Stimulated activated CD4-positive, alpha-beta T cell treated with anti-CD3 and anti-CD28 coated beads, Interleukin-1b, Interleukin-23, amount 100 ng/mL, for 4 hours (primary cell): ENCODE data around the gene POLR2J3.
"Not testable (repeated sequence)": the region's sequence is repeated elsewhere in the genome, so short reads cannot be mapped to it uniquely, and the experiment has no call there.

Experiments used
- DNase-seq, 2 donors: peaks; one replicate each; pipeline ENCODE4 v3.0.0-alpha.2; 2020; ENCODE audit warnings: low read depth in 2 of 2

Gene POLR2J3

DNA sequence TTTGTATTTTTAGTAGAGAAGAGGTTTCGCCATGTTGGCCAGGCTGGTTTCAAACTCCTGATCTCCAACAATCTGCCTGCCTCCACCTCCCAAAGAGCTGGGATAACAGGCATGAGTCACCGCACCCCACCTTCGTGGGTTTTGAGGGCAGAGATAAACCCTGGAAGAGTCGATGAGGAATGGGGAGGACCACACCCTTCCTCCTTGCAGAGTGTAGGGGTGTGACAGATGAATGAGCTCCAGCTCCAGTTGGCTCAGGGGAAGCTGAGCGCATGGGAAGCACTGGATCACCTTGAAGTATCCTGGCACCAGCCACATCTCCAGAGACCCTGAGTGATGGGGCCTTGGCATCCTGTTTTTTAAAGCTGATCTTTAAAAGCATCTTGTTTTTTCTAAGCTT is 11.1 kb upstream of the POLR2J3 start:
- not testable (repeated sequence) for DNase-seq

DNA sequence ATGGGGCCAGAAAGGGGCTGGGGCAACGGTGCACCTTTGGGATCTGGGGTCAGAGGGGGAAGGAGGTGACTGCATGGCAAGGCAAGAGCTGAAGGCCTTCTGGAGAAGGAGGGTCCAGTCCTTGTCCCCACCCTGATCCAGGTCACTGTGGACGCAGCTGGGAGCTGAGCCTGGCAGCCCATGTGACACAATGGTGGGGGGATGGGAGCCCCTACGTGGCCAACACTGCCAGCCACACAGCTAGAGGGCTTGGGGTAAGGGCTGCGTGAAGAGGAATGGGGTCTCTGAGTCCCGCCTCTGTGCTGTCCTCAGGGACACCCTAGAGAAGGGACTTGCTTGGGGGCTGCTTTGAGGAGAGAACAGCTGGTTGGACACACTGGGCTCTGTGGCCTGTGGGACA is 9.3 kb upstream of the POLR2J3 start:
- not testable (repeated sequence) for DNase-seq

DNA sequence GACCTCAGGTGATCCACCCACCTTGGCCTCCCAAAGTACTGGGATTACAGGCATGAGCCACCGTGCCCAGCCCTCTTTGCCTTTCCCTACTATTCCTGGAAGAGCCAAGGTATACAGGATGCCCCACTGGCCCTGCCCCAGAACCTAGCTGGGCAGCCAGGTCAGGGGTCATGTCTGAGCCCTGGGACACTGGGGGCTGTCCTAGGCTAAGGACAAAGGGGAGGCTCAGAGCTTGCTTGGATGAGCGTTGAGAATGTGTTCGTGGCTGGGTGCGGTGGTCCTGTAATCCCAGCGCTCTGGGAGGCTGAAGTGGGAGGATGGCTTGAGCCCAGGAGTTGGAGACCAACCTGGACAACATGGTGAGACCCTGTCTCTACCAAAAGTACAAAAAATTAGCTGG is 6.1 kb upstream of the POLR2J3 start:
- not testable (repeated sequence) for DNase-seq

DNA sequence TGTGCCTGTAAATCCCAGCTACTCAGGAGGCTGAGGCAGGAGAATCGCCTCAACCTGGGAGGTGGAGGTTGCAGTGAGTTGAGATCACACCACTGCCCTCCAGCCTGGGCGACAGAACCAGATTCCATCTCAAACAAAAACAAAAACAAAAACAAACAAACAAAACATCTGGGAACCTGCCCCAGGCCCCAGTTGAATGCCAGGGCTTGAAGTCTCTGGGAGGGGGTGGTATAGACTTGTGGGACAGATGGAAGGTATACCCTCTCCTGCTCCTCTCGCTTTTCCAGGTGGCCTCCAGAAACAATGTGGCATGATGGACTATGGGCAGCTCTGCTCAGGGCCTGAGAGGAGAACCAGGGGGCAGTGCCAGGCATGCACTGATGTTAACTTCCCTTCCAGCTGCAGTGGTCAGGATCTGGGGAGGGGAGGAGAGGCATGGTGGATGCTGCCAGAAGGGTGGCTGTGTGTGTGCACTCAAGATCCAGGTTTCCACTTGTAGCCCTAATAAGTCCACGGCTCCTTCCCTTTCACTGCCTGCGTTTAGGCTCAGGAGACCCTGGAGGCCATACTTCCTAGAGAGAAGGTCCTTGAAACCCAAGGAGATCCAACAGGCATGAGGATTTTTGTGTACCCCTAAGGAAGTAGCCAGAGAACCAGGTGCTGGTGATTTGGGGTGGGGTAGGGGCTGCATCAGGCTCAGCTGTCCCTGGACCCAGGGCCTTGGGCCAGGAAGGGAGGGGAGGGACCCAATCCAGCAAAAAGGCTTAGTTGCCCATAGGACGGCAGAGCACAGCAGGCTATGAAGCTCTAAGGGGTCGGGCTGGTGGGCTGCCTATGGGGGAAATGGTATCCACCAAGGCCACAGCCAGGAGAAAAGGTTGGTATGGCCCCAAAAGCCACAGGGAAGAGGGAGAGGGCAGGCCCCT is 5.2 kb upstream of the POLR2J3 start:
- DNase-seq, result not testable (repeated sequence)

DNA sequence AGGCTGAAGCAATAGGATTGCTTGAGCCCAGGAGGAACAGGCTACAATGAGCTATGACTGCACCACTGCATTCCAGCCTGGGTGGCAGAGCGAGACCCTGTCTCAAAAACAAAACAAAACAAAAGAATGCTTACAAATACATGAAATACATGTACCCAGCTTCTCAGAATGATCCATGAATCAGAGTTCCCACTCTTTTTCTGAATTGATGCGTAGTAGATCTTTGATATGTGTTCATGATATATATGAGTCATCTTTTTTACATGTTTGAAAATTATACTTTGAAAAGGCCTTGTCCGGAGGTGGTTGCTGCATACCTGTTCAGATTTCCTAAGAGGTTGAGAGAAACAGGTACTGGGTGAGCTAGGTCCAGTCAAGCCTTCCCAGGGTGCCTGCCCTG is 4.0 kb upstream of the POLR2J3 start:
- not testable (repeated sequence) for DNase-seq

DNA sequence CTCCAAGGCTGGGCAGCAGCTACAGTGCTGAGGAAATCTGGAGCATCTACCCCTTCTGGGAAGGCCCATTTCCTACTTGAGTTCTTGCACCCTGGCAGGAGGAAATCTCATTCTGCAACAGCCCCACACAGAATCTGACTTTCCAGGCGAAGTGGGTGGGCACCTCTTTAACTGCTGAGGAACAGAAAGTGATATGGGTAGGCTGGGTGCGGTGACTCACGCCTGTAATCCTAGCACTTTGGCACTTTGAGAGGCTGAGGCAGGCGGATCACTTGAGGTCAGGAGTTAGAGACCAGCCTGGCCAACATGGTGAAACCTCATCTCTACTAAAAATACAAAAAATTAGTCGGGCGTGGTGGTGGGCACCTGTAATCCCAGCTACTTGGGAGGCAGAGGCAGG is 2.2 kb upstream of the POLR2J3 start:
- DNase-seq, result not testable (repeated sequence)

DNA sequence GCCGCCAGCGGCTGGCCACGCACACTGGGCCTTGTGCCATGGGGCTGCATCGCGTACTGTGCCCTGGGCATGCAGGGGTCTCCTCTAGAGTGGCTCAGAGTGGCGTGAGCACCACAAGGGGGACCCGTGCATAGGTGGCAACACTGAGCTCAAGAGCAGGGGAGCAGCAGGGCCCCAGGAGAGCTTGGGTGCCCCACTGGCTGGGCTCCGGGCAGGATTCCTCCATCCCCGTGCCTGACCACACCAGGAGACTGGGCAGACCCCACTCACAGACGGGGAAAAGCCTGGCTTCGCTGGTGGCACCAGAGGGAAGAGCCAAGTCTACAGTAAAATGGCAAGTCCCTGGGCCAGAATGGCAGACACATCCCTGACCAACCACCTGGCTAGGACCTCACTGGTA is 3.8 kb downstream of the POLR2J3 start:
- DNase-seq, result not testable (repeated sequence)

DNA sequence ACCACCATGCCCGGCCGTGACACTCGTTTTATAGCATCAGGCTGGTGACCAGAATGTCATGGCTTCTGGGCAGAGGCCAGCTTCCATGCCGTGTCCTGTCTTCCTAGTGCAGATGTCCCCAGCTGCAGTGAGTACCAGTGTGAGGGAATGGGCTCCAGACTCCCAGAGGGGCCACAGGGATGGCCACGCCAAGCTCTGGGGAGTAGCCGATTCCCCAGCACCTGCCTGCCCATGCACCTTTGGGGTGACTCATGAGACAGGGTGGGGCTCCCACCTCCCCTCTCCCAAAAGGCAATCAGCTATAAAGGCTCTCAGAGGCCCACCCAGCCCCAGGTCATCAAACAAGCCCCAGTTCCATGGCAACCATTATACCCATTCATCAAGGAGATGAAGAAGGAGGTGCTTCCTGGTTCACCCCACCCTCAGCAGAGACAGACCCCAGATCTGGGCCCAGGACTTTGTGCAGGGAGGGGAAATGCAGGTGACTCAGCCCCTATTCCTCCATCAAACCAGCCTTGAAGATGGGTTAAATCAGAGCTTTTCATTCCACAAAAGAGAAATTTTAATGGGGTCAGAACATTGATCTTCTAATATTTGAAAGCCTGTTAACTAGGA is 21.5 kb downstream of the POLR2J3 start, which contains the start of gene SPDYE2:
SPDYE2 (plus strand) TSS at position 419 of the 615 bp plus-strand sequence. CDS start 2,030 bp downstream, outside the sequence.
- not testable (repeated sequence) for DNase-seq

DNA sequence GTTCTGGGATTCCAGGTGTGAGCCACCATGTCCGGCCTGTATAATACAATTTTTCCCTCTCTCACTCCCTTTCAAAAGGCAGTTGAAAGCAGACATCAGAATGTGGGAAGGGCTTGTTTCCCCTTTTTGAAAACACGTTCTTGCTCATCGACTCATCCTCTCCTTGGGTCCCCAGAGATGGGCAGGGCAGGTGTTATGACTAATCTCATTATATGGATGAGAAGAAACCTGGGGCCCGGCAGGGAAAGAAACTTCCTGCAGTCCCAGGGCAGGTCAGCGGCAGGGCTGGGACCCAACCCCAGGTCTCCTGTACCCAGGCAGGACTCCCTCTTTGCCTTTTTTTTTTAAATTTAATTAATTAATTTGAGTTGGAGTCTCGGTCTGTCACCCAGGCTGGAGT is 26.0 kb downstream of the POLR2J3 start:
- not testable (repeated sequence) for DNase-seq

DNA sequence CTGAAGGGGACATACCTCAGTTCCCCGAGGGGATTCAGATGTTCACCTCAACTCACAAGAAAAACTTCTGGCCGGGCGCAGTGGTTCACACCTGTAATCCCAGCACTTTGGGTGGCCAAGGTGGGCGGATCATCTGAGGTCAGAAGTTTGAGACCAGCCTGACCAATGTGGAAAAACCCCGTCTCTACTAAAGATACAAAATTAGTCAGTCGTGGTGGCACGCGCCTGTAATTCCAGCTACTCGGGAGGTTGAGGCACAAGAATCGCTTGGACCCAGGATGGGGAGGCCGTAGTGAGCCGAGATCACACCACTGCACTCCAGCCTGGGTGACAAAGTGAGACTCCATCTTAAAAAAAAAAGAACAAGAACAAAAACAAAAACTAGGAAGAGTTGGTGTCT is 27.1 kb downstream of the POLR2J3 start:
- not testable (repeated sequence) for DNase-seq

DNA sequence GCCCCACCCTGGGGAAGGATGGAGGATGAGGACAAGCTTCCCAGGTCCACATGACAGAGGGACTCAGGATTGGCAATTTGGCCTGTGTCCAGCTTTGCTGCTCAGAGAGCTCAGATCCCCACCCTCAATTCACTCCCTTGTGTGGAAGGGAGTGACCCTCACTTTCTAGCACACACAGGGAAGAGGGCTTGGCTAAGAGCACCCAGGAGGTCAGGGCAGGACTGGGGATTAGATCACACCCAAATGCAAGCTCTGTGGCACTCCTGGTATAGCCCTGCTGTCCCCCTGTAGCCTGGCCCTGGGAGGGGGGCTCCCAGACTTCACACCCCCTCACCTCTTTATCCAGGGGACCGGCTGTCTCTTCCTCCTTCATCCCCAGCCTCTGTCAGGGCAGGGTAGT is 28.0 kb downstream of the POLR2J3 start:
- not testable (repeated sequence) for DNase-seq

DNA sequence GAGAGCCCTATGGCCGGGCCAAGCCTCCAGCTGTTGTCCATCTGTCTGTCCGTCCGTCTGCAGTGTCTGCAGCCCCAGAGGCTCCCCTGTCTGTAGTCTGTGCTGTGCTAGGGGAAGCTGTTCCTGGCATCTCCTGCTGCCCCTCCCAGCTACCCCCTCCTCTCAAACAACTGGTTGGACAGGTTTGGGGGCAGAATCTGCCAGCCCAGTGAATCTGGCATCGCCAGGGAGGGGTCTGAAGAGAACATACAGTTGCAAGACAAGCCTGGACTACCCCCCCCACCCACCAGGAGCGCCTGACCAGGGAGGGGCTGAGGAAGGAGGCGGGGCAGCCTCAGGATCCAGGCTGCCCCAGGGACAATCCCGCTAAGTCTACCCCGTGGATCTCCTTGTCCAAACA is 28.8 kb downstream of the POLR2J3 start, which contains the start of gene UPK3BL2:
UPK3BL2 (minus strand) TSS at position 101 of the 400 bp plus-strand sequence; CDS start at position 41, 60 bp downstream.
- DNase-seq, result not testable (repeated sequence)

DNA sequence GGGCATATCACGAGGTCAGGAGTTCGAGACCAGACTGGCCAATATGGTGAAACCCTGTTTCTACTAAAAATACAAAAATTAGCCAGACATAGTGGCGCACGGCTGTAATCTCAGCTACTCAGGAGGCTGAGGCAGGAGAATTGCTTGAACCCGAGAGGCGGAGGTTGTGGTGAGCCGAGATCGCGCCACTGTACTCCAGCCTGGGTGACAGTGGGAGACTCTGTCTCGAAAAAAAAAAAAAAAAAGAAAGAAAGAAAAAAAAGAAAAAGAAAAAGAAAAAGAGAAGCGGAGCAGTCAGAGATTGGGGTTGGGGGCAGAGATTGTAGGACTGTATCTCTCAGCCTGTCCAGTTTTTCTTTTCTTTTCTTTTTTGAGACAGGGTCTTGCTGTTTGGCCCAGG is 29.6 kb downstream of the POLR2J3 start:
- DNase-seq, result not testable (repeated sequence)

DNA sequence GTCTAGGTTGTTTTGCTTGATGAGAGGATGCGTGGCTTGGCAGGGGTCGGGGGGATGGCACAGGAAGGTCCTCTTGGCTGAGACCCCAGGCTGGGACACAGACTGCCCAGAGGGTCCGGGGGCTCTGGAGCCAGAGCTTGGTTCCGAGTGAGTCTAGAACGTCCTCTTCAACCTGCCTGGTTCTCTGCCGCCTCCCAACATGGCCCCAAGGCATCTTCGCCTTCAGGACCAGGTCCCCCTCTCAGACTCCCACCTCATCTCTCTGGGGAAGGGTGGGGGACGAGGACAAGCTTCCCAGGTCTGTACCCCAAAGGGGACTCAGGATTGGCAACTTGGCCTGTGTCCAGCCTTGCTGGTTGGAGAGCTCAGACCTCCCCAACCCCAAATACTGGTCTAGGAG is 30.3 kb downstream of the POLR2J3 start:
- not testable (repeated sequence) for DNase-seq

DNA sequence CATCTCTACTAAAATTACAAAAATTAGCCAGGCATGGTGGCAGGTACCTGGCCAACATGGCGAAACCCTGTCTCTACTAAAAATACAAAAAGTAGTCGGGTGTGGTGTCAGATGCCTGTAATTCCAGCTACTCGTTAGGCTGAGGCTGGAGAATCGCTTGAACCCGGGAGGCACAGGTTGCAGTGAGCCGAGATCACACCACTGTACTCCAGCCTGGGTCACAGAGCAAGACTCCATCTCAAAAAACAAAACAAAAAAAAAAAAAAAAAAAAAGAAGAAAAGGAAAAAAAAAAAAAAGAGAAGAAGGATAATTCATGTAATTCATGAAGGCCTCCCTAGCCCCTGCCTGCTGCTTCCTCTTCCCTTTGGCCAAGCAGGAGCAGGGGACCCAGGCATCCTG is 31.8 kb downstream of the POLR2J3 start:
- DNase-seq, result not testable (repeated sequence)

DNA sequence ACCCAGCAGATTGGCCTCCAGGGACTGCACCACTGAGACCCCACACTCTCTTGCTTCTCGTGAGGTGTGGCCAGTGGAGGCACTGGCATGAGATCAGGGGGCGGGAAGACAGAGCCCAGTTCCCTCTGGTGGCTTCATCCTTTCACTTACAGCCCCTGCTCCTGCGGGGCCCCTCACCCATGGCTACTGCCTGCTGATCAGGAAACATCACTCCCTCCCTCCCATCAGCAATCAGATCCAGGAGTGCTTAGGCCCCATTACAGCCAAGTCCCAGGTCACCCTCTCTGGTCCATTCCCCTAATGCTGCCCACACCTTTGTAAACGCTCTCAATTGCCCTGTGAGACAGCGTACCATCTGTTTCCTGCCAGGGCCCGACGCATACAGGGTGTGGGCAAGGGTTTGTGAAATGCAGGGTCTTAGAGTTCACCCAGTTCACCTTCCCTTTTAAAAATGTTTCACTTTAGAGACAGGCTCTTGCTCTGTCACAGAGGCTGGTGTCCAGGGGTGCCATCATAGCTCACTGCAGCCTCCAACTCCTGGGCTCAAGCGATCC is 37.2 kb downstream of the POLR2J3 start:
- DNase-seq, result not testable (repeated sequence)

DNA sequence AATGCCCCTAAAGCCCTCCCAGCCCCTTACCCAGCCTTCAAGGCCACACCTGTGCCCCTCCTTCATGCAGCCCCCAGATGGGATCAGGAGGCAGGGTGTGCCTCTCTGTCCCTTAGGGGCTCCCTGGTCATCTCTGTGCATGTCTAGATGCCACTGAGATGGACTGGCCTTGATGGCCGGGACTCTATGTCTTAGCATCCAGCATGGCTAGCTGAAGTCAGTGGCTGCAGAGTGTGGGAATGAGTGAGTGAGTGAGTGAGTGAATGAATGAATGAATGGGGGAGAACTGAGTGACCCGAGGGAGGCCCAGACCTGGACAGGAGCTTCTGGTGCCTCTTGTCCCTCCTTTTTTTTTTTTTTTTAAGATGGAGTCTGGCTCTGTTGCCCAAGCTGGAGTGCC is 40.3 kb downstream of the POLR2J3 start:
- DNase-seq, result not testable (repeated sequence)

DNA sequence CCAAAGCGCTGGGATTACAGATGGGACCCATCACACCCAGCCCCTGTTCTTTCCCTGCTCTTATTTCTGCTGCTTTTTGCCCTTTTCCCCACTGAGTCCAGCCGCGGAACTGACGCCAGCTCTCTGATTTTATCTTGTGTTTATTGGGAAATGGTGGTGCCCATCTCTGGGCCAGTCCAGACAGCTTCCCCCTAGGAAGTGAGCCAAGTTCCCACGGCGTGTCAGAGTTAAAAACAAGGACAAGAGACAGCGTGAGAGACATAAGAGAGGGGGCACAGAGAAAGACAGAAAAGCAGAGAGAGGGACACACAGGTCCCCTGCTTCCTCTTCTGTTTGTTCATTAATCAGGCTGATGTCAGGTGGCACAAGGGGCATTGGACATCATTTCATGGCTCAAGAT is 40.8 kb downstream of the POLR2J3 start:
- not testable (repeated sequence) for DNase-seq

DNA sequence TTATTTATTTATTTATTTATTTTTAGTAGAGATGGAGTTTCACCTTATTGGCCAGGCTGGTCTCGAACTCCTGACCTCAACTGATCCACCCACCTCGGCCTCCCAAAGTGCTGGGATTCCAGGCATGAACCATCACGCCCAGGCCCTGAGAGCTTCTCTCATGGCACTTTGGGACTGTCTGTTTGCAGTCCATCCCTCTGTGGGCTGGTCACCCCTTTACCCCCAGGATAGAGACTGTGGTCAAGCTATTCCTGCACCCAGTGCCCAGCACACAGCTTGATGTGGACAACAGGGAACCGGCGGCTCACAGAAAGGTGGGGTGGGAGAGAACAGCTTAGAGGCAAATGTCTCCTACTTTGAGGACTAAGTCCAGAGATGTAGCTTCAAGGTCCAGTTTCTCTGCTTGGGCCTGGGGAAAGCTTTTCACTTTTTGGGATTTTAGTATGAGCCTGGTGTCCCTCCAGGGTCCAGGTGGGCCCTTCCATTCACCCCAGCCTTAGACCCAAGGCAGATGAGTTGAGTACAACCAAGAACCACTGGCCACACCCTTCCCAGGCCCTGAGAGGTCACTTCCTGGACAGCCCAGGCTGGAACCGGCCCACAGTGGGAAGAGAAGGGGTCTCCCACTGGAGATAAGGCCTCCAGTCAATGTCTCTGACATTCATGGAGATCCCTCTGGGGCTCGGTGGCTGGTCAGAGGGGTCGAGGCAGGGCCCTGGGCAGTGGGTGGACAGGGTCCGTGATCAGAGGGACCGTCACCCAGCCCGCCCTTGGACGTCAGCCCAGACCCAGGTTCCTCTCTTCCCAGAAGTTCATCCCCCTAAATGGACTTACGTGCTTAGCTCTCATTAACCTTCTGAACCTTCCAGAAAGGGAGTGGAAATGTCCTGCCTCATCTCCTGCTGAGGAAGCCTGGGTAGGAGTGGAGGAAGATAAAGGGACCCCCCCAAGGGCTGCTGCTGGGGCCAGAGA is 44.3 kb downstream of the POLR2J3 start:
- not testable (repeated sequence) for DNase-seq

DNA sequence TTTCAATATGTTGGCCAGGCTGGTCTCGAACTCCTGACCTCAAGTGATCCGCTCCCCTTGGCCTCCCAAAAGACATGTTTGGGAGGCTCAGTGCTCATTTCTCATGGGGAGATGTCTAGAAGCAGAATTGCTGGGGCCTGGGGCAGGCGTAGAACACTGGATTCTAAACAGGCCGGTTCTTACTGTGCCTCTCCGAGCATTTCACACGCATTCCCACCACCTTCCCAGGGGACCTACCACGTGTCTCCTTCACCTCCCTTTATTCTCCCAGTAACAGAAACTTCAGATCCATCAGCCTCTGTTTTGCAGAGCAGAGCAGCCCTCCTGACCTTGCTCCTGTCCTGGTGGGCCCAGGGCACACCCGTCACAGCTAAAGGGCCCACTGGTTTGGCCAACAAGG is 45.2 kb downstream of the POLR2J3 start:
- DNase-seq, result not testable (repeated sequence)

DNA sequence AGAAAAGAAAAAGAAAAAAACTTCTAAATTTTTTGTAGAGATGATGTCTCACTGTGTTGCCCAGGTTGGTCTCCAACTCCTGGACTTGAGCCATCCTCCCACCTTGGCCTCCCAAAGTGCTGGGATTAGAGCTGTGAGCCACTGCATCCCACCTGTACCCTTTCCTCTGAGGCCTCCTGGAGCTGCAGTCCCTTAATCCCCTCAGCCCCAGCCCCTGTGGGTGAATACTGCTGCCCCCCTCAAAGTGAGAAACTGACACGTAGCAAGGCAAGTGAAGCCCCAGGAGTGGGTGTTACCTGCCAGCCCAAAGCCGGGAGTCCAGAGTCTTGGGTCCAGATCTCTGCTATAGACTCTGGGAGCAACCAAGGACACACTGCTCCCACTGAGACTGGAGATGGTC is 47.6 kb downstream of the POLR2J3 start:
- DNase-seq, result not testable (repeated sequence)
